ENCODE data around the gene TDRD1. TPM values are rescaled to one million over a fixed set of nuclear protein-coding genes. Genes with fewer than 3 reads are reported as not detected.

TDRD1 gene
- total and polyA plus RNA-seq, 4 donors: 0.01 to 0.17 (median 0.07) TPM

- WGBS: 86% methylated on average over 3 of the region's 3 CpGs
- DNase-seq (ENCODE audit: low spot score): no peak
- Histone ChIP-seq H3K36me3 (ENCODE audit: control insufficient read depth in 4 of 4, insufficient read depth in 3 of 4, low read depth in 1 of 4, low read length in 3 of 4) (no peaks in the 10 kb centered on the region), H3K4me1 (ENCODE audit: control insufficient read depth in 4 of 4, insufficient read depth in 4 of 4, low read length in 3 of 4) (no peaks in the 10 kb centered on the region), H3K9ac (ENCODE audit: low read depth in 1 of 2, low read length in 2 of 2) (no peak overlapping the region), H3K27me3 (ENCODE audit: control insufficient read depth in 4 of 4, insufficient read depth in 4 of 4, low read length in 3 of 4) (no peaks in the 10 kb centered on the region), H3K4me3 (ENCODE audit: low read depth in 1 of 3, low read length in 3 of 3) (no peak overlapping the region), H3K9me3 (ENCODE audit: control insufficient read depth in 4 of 4, low read length in 3 of 4) (no peaks in the 10 kb centered on the region), H3K27ac (ENCODE audit: low read depth in 1 of 2, low read length in 2 of 2) (no peak overlapping the region)
- no peak for TF ChIP-seq HNF4G (IDR thresholded peaks at IDR 0.05)
- no peak for TF ChIP-seq FOXA2 (IDR thresholded peaks at IDR 0.05)
- no peak for TF ChIP-seq YY1 (IDR thresholded peaks at IDR 0.05)
- no peak for TF ChIP-seq NR2F2 (IDR thresholded peaks at IDR 0.05)
- TF ChIP-seq RXRA (IDR thresholded peaks at IDR 0.05): no peak
- TF ChIP-seq RAD21 (IDR thresholded peaks at IDR 0.05): no peak
- TF ChIP-seq TAF1 (conservative IDR thresholded peaks at IDR 0.05): no peak
- no peak for TF ChIP-seq GABPA (IDR thresholded peaks at IDR 0.05 in 1 of 2, conservative IDR thresholded peaks at IDR 0.05 in 1 of 2)
Observed at GRCh38 chr10:114180937-114181336, 1.8 kb downstream of the TDRD1 start.

DNA sequence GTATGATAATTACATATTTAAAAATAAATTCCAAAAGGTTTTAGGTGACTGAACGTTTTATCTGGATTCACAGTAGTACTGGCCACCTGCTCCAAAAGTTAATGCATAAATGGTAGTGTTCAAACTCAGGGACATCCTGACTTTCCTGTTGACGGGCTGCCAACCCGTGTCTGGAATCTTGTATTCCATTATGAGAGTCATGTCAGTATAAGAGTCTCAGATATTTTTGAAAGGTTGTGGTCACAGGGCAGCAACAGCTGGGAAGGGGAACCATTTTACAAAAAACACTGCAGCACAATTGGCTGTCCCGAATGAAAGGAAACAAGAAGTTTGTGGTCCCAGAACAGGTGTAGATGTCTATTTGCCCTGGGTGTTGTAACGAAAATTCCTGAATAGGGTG, 2.8 kb downstream of the TDRD1 start:
- WGBS: 37% methylated on average over 5 of the region's 5 CpGs
- Histone ChIP-seq H3K4me1 (ENCODE audit: control insufficient read depth in 4 of 4, insufficient read depth in 4 of 4, low read length in 3 of 4) (no peaks in the 10 kb centered on the region), H3K4me3 (ENCODE audit: low read depth in 1 of 3, low read length in 3 of 3) (no peak overlapping the region), H3K36me3 (ENCODE audit: control insufficient read depth in 4 of 4, insufficient read depth in 3 of 4, low read depth in 1 of 4, low read length in 3 of 4) (no peaks in the 10 kb centered on the region), H3K9ac (ENCODE audit: low read depth in 1 of 2, low read length in 2 of 2) (no peak overlapping the region), H3K27me3 (ENCODE audit: control insufficient read depth in 4 of 4, insufficient read depth in 4 of 4, low read length in 3 of 4) (no peaks in the 10 kb centered on the region), H3K27ac (ENCODE audit: low read depth in 1 of 2, low read length in 2 of 2) (no peak overlapping the region), H3K9me3 (ENCODE audit: control insufficient read depth in 4 of 4, low read length in 3 of 4) (no peaks in the 10 kb centered on the region)
- TF ChIP-seq HNF4A (conservative IDR thresholded peaks at IDR 0.05) (no peak), RXRA (IDR thresholded peaks at IDR 0.05) (no peak), NR2F2 (IDR thresholded peaks at IDR 0.05) (no peak), GABPA (IDR thresholded peaks at IDR 0.05 in 1 of 2, conservative IDR thresholded peaks at IDR 0.05 in 1 of 2) (no peak), FOXA1 (IDR thresholded peaks at IDR 0.05) (no peak)
- TF ChIP-seq, protein P1, sequence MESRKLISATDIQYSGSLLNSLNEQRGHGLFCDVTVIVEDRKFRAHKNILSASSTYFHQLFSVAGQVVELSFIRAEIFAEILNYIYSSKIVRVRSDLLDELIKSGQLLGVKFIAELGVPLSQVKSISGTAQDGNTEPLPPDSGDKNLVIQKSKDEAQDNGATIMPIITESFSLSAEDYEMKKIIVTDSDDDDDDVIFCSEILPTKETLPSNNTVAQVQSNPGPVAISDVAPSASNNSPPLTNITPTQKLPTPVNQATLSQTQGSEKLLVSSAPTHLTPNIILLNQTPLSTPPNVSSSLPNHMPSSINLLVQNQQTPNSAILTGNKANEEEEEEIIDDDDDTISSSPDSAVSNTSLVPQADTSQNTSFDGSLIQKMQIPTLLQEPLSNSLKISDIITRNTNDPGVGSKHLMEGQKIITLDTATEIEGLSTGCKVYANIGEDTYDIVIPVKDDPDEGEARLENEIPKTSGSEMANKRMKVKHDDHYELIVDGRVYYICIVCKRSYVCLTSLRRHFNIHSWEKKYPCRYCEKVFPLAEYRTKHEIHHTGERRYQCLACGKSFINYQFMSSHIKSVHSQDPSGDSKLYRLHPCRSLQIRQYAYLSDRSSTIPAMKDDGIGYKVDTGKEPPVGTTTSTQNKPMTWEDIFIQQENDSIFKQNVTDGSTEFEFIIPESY (IDR thresholded peaks at IDR 0.05): no peak
- DNase-seq (ENCODE audit: low spot score): no peak

DNA sequence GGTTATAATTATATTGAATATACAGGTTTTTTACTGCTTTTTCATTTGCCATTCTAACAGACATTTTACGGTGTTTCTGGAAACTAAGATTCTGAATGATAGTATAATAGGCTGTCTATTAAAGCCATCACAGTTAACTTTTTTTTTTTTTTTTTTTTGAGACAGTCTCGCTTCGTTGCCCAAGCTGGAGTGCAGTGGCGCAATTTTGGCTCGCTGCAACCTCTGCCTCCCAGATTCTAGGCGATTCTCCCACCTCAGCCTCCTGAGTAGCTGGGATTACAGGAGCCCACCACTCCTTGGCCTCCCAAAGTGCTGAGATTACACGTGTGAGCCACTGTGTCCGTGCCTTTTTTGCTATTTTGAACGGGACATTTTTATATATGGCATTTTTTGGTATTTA, 4.4 kb downstream of the TDRD1 start:
- no peaks in the 10 kb centered on the region for H3K27me3 ChIP-seq (ENCODE audit: control insufficient read depth in 4 of 4, insufficient read depth in 4 of 4, low read length in 3 of 4)
- DNase-seq (ENCODE audit: low spot score): no peak
- no peaks in the 10 kb centered on the region for H3K9me3 ChIP-seq (ENCODE audit: control insufficient read depth in 4 of 4, low read length in 3 of 4)
- no peaks in the 10 kb centered on the region for H3K4me1 ChIP-seq (ENCODE audit: control insufficient read depth in 4 of 4, insufficient read depth in 4 of 4, low read length in 3 of 4)
- no peak overlapping the region for H3K27ac ChIP-seq (ENCODE audit: low read depth in 1 of 2, low read length in 2 of 2)
- no peaks in the 10 kb centered on the region for H3K36me3 ChIP-seq (ENCODE audit: control insufficient read depth in 4 of 4, insufficient read depth in 3 of 4, low read depth in 1 of 4, low read length in 3 of 4)
- H3K4me3 ChIP-seq (ENCODE audit: low read depth in 1 of 3, low read length in 3 of 3): no peak overlapping the region
- TF ChIP-seq NR2F2 (IDR thresholded peaks at IDR 0.05) (no peak), CTCF (IDR thresholded peaks at IDR 0.05; ENCODE audit: low read depth, low read length, missing input control) (no peak), YY1 (IDR thresholded peaks at IDR 0.05) (no peak), REST (IDR thresholded peaks at IDR 0.05) (no peak), RAD21 (IDR thresholded peaks at IDR 0.05) (no peak), TAF1 (conservative IDR thresholded peaks at IDR 0.05) (no peak), EGR1 (IDR thresholded peaks at IDR 0.05; ENCODE audit: low read depth in 2 of 2) (no peak), GABPA (IDR thresholded peaks at IDR 0.05 in 1 of 2, conservative IDR thresholded peaks at IDR 0.05 in 1 of 2) (no peak), FOXA2 (IDR thresholded peaks at IDR 0.05) (no peak), JUND (IDR thresholded peaks at IDR 0.05) (no peak), HNF4G (IDR thresholded peaks at IDR 0.05) (no peak), HNF4A (conservative IDR thresholded peaks at IDR 0.05) (no peak), SP1 (IDR thresholded peaks at IDR 0.05) (no peak), FOXA1 (IDR thresholded peaks at IDR 0.05) (no peak), RXRA (IDR thresholded peaks at IDR 0.05) (no peak), ATF3 (IDR thresholded peaks at IDR 0.05) (no peak)
- TF ChIP-seq, protein P1 (IDR thresholded peaks at IDR 0.05): no peak
- TF ChIP-seq, protein P2, sequence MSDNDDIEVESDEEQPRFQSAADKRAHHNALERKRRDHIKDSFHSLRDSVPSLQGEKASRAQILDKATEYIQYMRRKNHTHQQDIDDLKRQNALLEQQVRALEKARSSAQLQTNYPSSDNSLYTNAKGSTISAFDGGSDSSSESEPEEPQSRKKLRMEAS (IDR thresholded peaks at IDR 0.05): no peak
- H3K9ac ChIP-seq (ENCODE audit: low read depth in 1 of 2, low read length in 2 of 2): no peak overlapping the region
- WGBS: 90% methylated on average over 9 of the region's 9 CpGs
